Testis (tissue), 2 donors: Measurements from ENCODE around the gene GTF2F1.

ENCODE experiments used
- POLR2A ChIP-seq: fragments of 450-650 bp; IDR thresholded peaks from one replicate; pipeline ENCODE4 v1.6.1; 2017; ENCODE audit warnings: antibody characterized with exemption, mild to moderate bottlenecking, moderate library complexity
- TF ChIP-seq, protein P1 (sequence below), 3 experiments: fragments of 450-650 bp in 2 of 3; fragments of 200-600 bp in 1 of 3; sonication (generic) in 1 of 3; IDR thresholded peaks; one replicate each; pipeline ENCODE4 v1.5.1; 2016 to 2019; ENCODE audit warnings: antibody characterized with exemption in 3 of 3, mild to moderate bottlenecking in 2 of 3, moderate library complexity in 1 of 3

DNA sequence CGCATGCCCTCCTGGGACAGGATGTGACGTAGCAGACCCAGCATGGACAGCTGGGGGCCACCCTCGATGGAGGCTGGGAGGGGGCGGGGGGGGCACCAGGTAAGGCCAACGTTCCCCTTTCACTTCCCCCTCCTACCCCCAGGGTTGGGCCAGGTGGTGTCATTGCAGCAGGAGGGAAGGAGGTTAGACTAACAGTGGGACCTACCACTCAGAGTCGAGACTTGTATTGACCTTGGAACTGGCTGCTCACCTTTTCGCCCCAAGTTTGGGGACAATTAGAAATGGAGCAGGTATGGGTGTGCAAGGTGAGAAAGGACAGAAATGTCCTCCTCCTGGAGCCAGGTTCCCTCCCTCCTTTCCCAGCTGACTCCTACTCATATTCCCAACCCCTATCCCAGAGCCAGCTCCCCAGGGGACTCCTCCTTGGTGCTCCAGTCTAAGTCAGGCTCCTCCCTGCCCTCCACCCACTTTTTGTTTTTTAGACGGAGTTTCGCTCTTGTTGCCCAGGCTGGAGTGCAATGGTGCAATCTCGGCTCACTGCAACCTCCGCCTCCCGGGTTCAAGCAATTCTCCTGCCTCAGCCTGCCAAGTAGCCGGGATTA, 49.2 kb upstream of the GTF2F1 start:
- TF ChIP-seq, protein P1, sequence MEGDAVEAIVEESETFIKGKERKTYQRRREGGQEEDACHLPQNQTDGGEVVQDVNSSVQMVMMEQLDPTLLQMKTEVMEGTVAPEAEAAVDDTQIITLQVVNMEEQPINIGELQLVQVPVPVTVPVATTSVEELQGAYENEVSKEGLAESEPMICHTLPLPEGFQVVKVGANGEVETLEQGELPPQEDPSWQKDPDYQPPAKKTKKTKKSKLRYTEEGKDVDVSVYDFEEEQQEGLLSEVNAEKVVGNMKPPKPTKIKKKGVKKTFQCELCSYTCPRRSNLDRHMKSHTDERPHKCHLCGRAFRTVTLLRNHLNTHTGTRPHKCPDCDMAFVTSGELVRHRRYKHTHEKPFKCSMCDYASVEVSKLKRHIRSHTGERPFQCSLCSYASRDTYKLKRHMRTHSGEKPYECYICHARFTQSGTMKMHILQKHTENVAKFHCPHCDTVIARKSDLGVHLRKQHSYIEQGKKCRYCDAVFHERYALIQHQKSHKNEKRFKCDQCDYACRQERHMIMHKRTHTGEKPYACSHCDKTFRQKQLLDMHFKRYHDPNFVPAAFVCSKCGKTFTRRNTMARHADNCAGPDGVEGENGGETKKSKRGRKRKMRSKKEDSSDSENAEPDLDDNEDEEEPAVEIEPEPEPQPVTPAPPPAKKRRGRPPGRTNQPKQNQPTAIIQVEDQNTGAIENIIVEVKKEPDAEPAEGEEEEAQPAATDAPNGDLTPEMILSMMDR (IDR thresholded peaks at IDR 0.05), result no peak
- TF ChIP-seq POLR2A, result no peak
